IMR-90 (cell line): Measurements from ENCODE around the gene WNT10A. TPM values are rescaled to one million over a fixed set of nuclear protein-coding genes. Genes with fewer than 3 reads are reported as not detected.
A peak's percentile ranks its signal among the peaks of the same experiment; 100 is the strongest.

ENCODE experiments used
- ATAC-seq: fragments of 200-7000 bp; cut with Tn5 transposase; 2 replicates; pipeline ENCODE4 v1.9.1; 2020; ENCODE audit warnings: low read depth, mild to moderate bottlenecking, moderate library complexity
- BruUV-seq: library from RNA; stranded (reverse); fragments of 400-500 nt; replicated peaks from 2 replicates; lab custom pipeline; 2021; lab: Mats Ljungman, UMichigan
- CTCF ChIA-PET: fragments of 300-600 bp; formaldehyde crosslinking; extraction: SDS; loops from one replicate; lab custom pipeline; 2021; ENCODE audit warnings: antibody characterized with exemption; lab: Yijun Ruan, JAX
- POLR2A ChIA-PET: fragments of 300-600 bp; sonication (Branson Sonifier 250); formaldehyde crosslinking; loops from one replicate; lab custom pipeline; 2022; ENCODE audit warnings: antibody characterized with exemption; ENCODE audit not compliant: unreplicated experiment; lab: Charles Lee
- DNase-seq: peaks from one replicate; pipeline ENCODE4 v3.0.0; 2013
- H2AFZ ChIP-seq: replicated peaks from 2 replicates; pipeline ENCODE3; 2013; ENCODE audit warnings: low read length, mild to moderate bottlenecking; ENCODE audit not compliant: poor library complexity
- H2AK5ac ChIP-seq: 2 replicates; pipeline ENCODE4 v1.6.1; 2013; ENCODE audit warnings: low read depth, low read length, inconsistent platforms
- H2AK9ac ChIP-seq: replicated peaks from 2 replicates; pipeline ENCODE3; 2013; ENCODE audit warnings: mild to moderate bottlenecking, low read depth, low read length, moderate library complexity; ENCODE audit not compliant: poor library complexity
- H2BK120ac ChIP-seq: 2 replicates; pipeline ENCODE4 v1.6.1; 2013; ENCODE audit warnings: low read depth, low read length, inconsistent platforms
- H2BK15ac ChIP-seq: 3 replicates; pipeline ENCODE4 v1.6.1; 2013; ENCODE audit warnings: low read depth, low read length, inconsistent platforms
- H2BK20ac ChIP-seq: 2 replicates; pipeline ENCODE4 v1.6.1; 2013; ENCODE audit warnings: low read depth, mild to moderate bottlenecking, inconsistent platforms, low read length, moderate library complexity
- H2BK5ac ChIP-seq: 2 replicates; pipeline ENCODE4 v1.6.1; 2013; ENCODE audit warnings: mild to moderate bottlenecking, low read depth, low read length, inconsistent platforms; ENCODE audit not compliant: poor library complexity, severe bottlenecking
- H3K14ac ChIP-seq: replicated peaks from 2 replicates; pipeline ENCODE4 v1.6.1; 2013; ENCODE audit warnings: low read depth, low read length, inconsistent platforms
- H3K18ac ChIP-seq: 2 replicates; pipeline ENCODE4 v1.6.1; 2013; ENCODE audit warnings: low read depth, low read length, control low read depth
- H3K23ac ChIP-seq: 2 replicates; pipeline ENCODE4 v1.6.1; 2013; ENCODE audit warnings: low read depth, low read length, inconsistent platforms
- H3K27ac ChIP-seq: 2 replicates; pipeline ENCODE4 v1.5.1; 2013; ENCODE audit warnings: mild to moderate bottlenecking, control low read depth, low read length; ENCODE audit not compliant: insufficient read depth
- H3K27me3 ChIP-seq: 2 replicates; pipeline ENCODE4 v1.6.1; 2013; ENCODE audit warnings: low read length; ENCODE audit not compliant: control insufficient read depth, insufficient read depth
- H3K36me3 ChIP-seq: 2 replicates; pipeline ENCODE4 v1.6.1; 2013; ENCODE audit warnings: low read length, mixed read lengths; ENCODE audit not compliant: control insufficient read depth, insufficient read depth
- H3K4ac ChIP-seq: 2 replicates; pipeline ENCODE4 v1.6.1; 2013; ENCODE audit warnings: low read depth, low read length, inconsistent platforms
- H3K4me1 ChIP-seq: 2 replicates; pipeline ENCODE4 v1.6.1; 2013; ENCODE audit warnings: low read length, mixed read lengths; ENCODE audit not compliant: control insufficient read depth, insufficient read depth
- H3K4me2 ChIP-seq: 2 replicates; pipeline ENCODE4 v1.6.1; 2013; ENCODE audit warnings: low read depth, mild to moderate bottlenecking, control low read depth, low read length, moderate library complexity
- H3K4me3 ChIP-seq: 2 replicates; pipeline ENCODE4 v1.5.1; 2013; ENCODE audit warnings: low read depth, mild to moderate bottlenecking, control low read depth, low read length, moderate library complexity; ENCODE audit not compliant: insufficient read depth
- H3K56ac ChIP-seq: 2 replicates; pipeline ENCODE4 v1.6.1; 2013; ENCODE audit warnings: low read length, inconsistent platforms; ENCODE audit not compliant: insufficient read depth; ENCODE audit errors: extremely low read depth
- H3K79me1 ChIP-seq, 2 experiments: 2 replicates each; pipeline ENCODE4 v1.6.1; 2013; ENCODE audit warnings: low read length in 2 of 2, inconsistent platforms in 1 of 2, low read depth in 1 of 2
- H3K9ac ChIP-seq: 2 replicates; pipeline ENCODE4 v1.6.1; 2013; ENCODE audit warnings: low read depth, low read length, control low read depth
- H3K9me1 ChIP-seq: 2 replicates; pipeline ENCODE4 v1.6.1; 2013; ENCODE audit warnings: low read length, inconsistent platforms; ENCODE audit not compliant: insufficient read depth
- H3K9me3 ChIP-seq: 2 replicates; pipeline ENCODE4 v1.6.1; 2013; ENCODE audit warnings: low read length; ENCODE audit not compliant: control insufficient read depth, insufficient read depth
- H4K20me1 ChIP-seq: 2 replicates; pipeline ENCODE4 v1.6.1; 2013; ENCODE audit warnings: low read length, inconsistent platforms; ENCODE audit not compliant: insufficient read depth
- H4K5ac ChIP-seq: 2 replicates; pipeline ENCODE4 v1.6.1; 2013; ENCODE audit warnings: mild to moderate bottlenecking, low read depth, low read length, control low read depth
- H4K8ac ChIP-seq, 2 experiments: 2 replicates each; pipeline ENCODE4 v1.6.1; 2013; ENCODE audit warnings: low read depth in 2 of 2, low read length in 2 of 2, control low read depth in 1 of 2, inconsistent platforms in 1 of 2
- H4K91ac ChIP-seq: 2 replicates; pipeline ENCODE4 v1.6.1; 2013; ENCODE audit warnings: low read depth, low read length, inconsistent platforms; ENCODE audit not compliant: insufficient read depth
- BHLHE40 ChIP-seq: fragments of 150-350 bp; IDR thresholded peaks from 2 replicates; pipeline ENCODE4 v1.6.1; 2016; ENCODE audit warnings: mild to moderate bottlenecking, low read depth, low read length
- CEBPB ChIP-seq: IDR thresholded peaks from 2 replicates; pipeline ENCODE4 v1.6.1; 2012; ENCODE audit warnings: low read depth, low read length, improper control_type of control experiment
- CTCF ChIP-seq: conservative IDR thresholded peaks from 2 replicates; pipeline ENCODE4 v1.5.1; 2012; ENCODE audit warnings: mild to moderate bottlenecking, low read depth, low read length, improper control_type of control experiment
- MAZ ChIP-seq: IDR thresholded peaks from 2 replicates; pipeline ENCODE4 v1.6.1; 2012; ENCODE audit warnings: low read depth, mild to moderate bottlenecking, low read length, improper control_type of control experiment, moderate library complexity, borderline replicate concordance
- NFE2L2 ChIP-seq: fragments of 150-350 bp; IDR thresholded peaks from 2 replicates; pipeline ENCODE4 v1.6.1; 2016; ENCODE audit warnings: low read depth, mild to moderate bottlenecking, low read length
- POLR2A ChIP-seq: IDR thresholded peaks from 2 replicates; pipeline ENCODE4 v1.6.1; 2012; ENCODE audit warnings: mild to moderate bottlenecking, low read depth, low read length
- RAD21 ChIP-seq: IDR thresholded peaks from 2 replicates; pipeline ENCODE4 v1.6.1; 2012; ENCODE audit warnings: low read length, improper control_type of control experiment
- RFX5 ChIP-seq: IDR thresholded peaks from 2 replicates; pipeline ENCODE4 v1.8.0; 2012; ENCODE audit warnings: low read depth, mild to moderate bottlenecking, low read length, moderate library complexity
- SMC3 ChIP-seq: fragments of 150-350 bp; IDR thresholded peaks from 2 replicates; pipeline ENCODE4 v1.6.1; 2016; ENCODE audit warnings: low read depth, mild to moderate bottlenecking, antibody characterized with exemption, low read length, moderate library complexity
- WGBS, 2 experiments: methylation state at CpG; one replicate each; pipeline versions ENCODE4 v1.1.5 to v1.1.7; 2013; ENCODE audit warnings: missing lambda C conversion rate in 2 of 2; ENCODE audit not compliant: insufficient read length in 1 of 2; ENCODE audit errors: extremely low coverage in 2 of 2; 5-methylcytosine and 5-hydroxymethylcytosine counted together
- dilution Hi-C: fragments of 300-500 bp; cut with HindIII; formaldehyde crosslinking; loops from one replicate; pipeline ENCODE4 v1.14.3; 2018; ENCODE audit warnings: low sequenced_read_pairs; ENCODE audit not compliant: unreplicated experiment
- in situ Hi-C: fragments of 300-500 bp; cut with MboI; formaldehyde crosslinking; loops from 3 replicates; pipeline ENCODE4 v1.14.3; 2019; ENCODE audit warnings: low sequenced_read_pairs, inconsistent platforms, mixed read lengths
- intact Hi-C: fragments of 100-400 bp; cut with micrococcal nuclease; formaldehyde crosslinking; loops from 2 replicates; pipeline ENCODE4 v1.10.0; 2022
- polyA plus RNA-seq, 3 experiments: library from polyadenylated mRNA; depleted of rRNA; stranded (reverse); fragments of >200 nt; gene quantifications; 2 replicates each; pipeline ENCODE4 v1.2.3, GENCODE V29; 2012; ENCODE audit warnings: low replicate concordance in 1 of 3
- total RNA-seq: library from RNA; depleted of rRNA; stranded (reverse); fragments of >200 nt; gene quantifications from 2 replicates; pipeline ENCODE4 v1.2.3, GENCODE V29; 2012

Gene WNT10A
- total and polyA plus RNA-seq, 2 of the 4 experiments (the other 2 are of a cell fraction), result not detected

- Histone ChIP-seq H4K91ac (no peak overlapping the region), H4K20me1 (no peaks in the 10 kb centered on the region; the same call in 1 of the 2 replicates), H3K79me1 (no peaks in the 10 kb centered on the region), H3K56ac (no peak overlapping the region), H3K14ac (no peak overlapping the region), H3K4me3 (no peak overlapping the region), H3K18ac (no peak overlapping the region), H4K5ac (no peak overlapping the region), H3K4me1 (no peaks in the 10 kb centered on the region), H3K36me3 (no peaks in the 10 kb centered on the region), H3K27ac (no peak overlapping the region), H2BK120ac (no peak overlapping the region), H2AFZ (no peak overlapping the region), H2BK5ac (no peak overlapping the region), H3K27me3 (peaks cover 57% of the 10 kb centered on the region), H3K4ac (no peak overlapping the region), H3K23ac (no peak overlapping the region), H3K4me2 (no peak overlapping the region), H2AK5ac (no peak overlapping the region), H2AK9ac (no peak overlapping the region), H2BK20ac (no peak overlapping the region), H3K9ac (no peak overlapping the region), H3K9me1 (no peaks in the 10 kb centered on the region), H2BK15ac (no peak overlapping the region), H4K8ac (no peak overlapping the region), H3K9me3 (peaks cover 3% of the 10 kb centered on the region; the same call in 1 of the 2 replicates)
- WGBS, 2 experiments, result 35% methylated on average over 2 of the region's 16 CpGs; no CpG with 5 or more reads in 1 of the 2 experiments
- ChIA-PET CTCF (interaction anchor here (0.5 to 1.3 kb wide), 7 partner anchors 23 to 166 kb away, joined by 3 to 4 read pairs (median 3); no protein-coding TSS in a partner anchor), POLR2A (no interaction called here)
- dilution Hi-C loops (no loop called here), in situ Hi-C loops (no loop called here), intact Hi-C loops (loop anchor here (2.0 kb wide), 1 partner anchor 46 kb away; no protein-coding TSS in a partner anchor)
- BruUV-seq, result no TSS peak
- DNase-seq (peak; percentile 52), ATAC-seq (peak; percentile 78)
- TF ChIP-seq NFE2L2, result no peak
- TF ChIP-seq MAZ, result no peak
- TF ChIP-seq POLR2A, result no peak
- TF ChIP-seq BHLHE40, result no peak
- TF ChIP-seq CEBPB, result no peak
- no peak for TF ChIP-seq RFX5
- peak; percentile 75 for TF ChIP-seq RAD21
- TF ChIP-seq SMC3, result peak; percentile 36; the same call in 1 of the 2 replicates
- peak; percentile 72 for TF ChIP-seq CTCF
These were observed 27.6 kb upstream of the WNT10A start for GRCh38 chr2:218852911-218853667.
